K562 (cell line): Measurements from ENCODE around the gene PAN2. TPM values are rescaled to one million over a fixed set of nuclear protein-coding genes. Genes with fewer than 3 reads are reported as not detected.
A peak's percentile ranks its signal among the peaks of the same experiment; 100 is the strongest.

Source experiments
- ATAC-seq: fragments of 200-7000 bp; cut with Tn5 transposase; 3 replicates; pipeline ENCODE4 v1.9.1; 2020; ENCODE audit warnings: moderate library complexity
- BruUV-seq: library from RNA; stranded (reverse); fragments of 400-500 nt; replicated peaks from 2 replicates; lab custom pipeline; 2021; lab: Mats Ljungman, UMichigan
- CTCF ChIA-PET: fragments of 300-600 bp; formaldehyde crosslinking; extraction: SDS; loops from one replicate; lab custom pipeline; 2021; ENCODE audit warnings: low intra/inter-chr PET ratio; lab: Yijun Ruan, JAX
- POLR2A ChIA-PET: fragments of 300-600, 350-650 bp; sonication (Branson Sonifier 250); formaldehyde crosslinking; extraction: SDS; loops from one replicate; lab custom pipeline; 2021; ENCODE audit warnings: antibody characterized with exemption, inconsistent platforms; lab: Yijun Ruan, JAX
- DNase-seq, 4 experiments: peaks; one replicate each; pipeline versions ENCODE4 v3.0.0 to v3.0.0-alpha.2; 2011 to 2018; ENCODE audit warnings: low spot score in 3 of 4, mixed read lengths in 3 of 4; ENCODE audit errors: extremely low read depth in 1 of 4
- FAIRE-seq: peaks from 2 replicates; lab custom pipeline; 2011; peaks lifted over from hg19 to GRCh38; lab: Jason Lieb, UNC
- H2AFZ ChIP-seq: 2 replicates; pipeline ENCODE4 v1.6.0; 2011; ENCODE audit warnings: low read depth, low read length, control low read depth, inconsistent platforms
- H3K27ac ChIP-seq: fragments of 200-600 bp; 3 replicates; pipeline ENCODE4 v1.8.0; 2011; ENCODE audit warnings: low read depth, mild to moderate bottlenecking, control low read depth, inconsistent platforms, low read length, moderate library complexity, mixed read lengths; ENCODE audit errors: extremely low read depth
- H3K27me3 ChIP-seq, 2 experiments: fragments of 300-600 bp in 1 of 2; 2 replicates in 1 of 2; 3 replicates in 1 of 2; pipeline versions ENCODE4 v1.6.0 to v1.8.0; 2011; ENCODE audit warnings: inconsistent platforms in 2 of 2, low read length in 2 of 2, mild to moderate bottlenecking in 1 of 2, mixed read lengths in 1 of 2, moderate library complexity in 1 of 2; ENCODE audit not compliant: control insufficient read depth in 2 of 2, insufficient read depth in 2 of 2
- H3K36me3 ChIP-seq: fragments of 300-600 bp; 3 replicates; pipeline ENCODE4 v1.8.0; 2011; ENCODE audit warnings: mild to moderate bottlenecking, low read length, inconsistent platforms; ENCODE audit not compliant: control insufficient read depth, insufficient read depth
- H3K4me1 ChIP-seq, 2 experiments: fragments of 200-600 bp in 1 of 2; replicated peaks in 1 of 2; 2 replicates in 1 of 2; 3 replicates in 1 of 2; pipeline versions ENCODE4 v1.5.1 to v1.8.0; 2011; ENCODE audit warnings: inconsistent platforms in 2 of 2, low read length in 2 of 2, mild to moderate bottlenecking in 1 of 2, mixed read lengths in 1 of 2, moderate library complexity in 1 of 2; ENCODE audit not compliant: control insufficient read depth in 2 of 2, insufficient read depth in 2 of 2
- H3K4me2 ChIP-seq: 2 replicates; pipeline ENCODE4 v1.6.1; 2011; ENCODE audit warnings: low read length, control low read depth, inconsistent platforms, mixed read lengths; ENCODE audit not compliant: insufficient read depth
- H3K4me3 ChIP-seq: fragments of 200-600 bp; sonication (generic), shearing (Covaris generic); 2 replicates; pipeline ENCODE4 v1.5.1; 2016; ENCODE audit warnings: control low read depth, inconsistent platforms
- H3K79me2 ChIP-seq: fragments of 200-600 bp; 3 replicates; pipeline ENCODE4 v1.8.0; 2011; ENCODE audit warnings: low read length, inconsistent platforms; ENCODE audit not compliant: control insufficient read depth, insufficient read depth
- H3K9ac ChIP-seq, 2 experiments: 2 replicates each; pipeline versions ENCODE4 v1.6.0 to v1.6.1; 2011; ENCODE audit warnings: low read depth in 2 of 2, low read length in 2 of 2, control low read depth in 1 of 2, inconsistent platforms in 1 of 2, mild to moderate bottlenecking in 1 of 2, mixed read lengths in 1 of 2; ENCODE audit not compliant: insufficient read depth in 1 of 2
- H3K9me1 ChIP-seq: one replicate; pipeline ENCODE4 v1.6.0; 2011; ENCODE audit warnings: inconsistent platforms, mild to moderate bottlenecking, low read length, moderate library complexity; ENCODE audit not compliant: control insufficient read depth, insufficient read depth
- H3K9me3 ChIP-seq: replicated peaks from 2 replicates; pipeline ENCODE4 v1.5.1; 2011; ENCODE audit warnings: low read depth, low read length, inconsistent platforms; ENCODE audit not compliant: control insufficient read depth, insufficient read depth
- H4K20me1 ChIP-seq: replicated peaks from 2 replicates; pipeline ENCODE4 v1.6.1; 2011; ENCODE audit warnings: low read length, inconsistent platforms, mixed read lengths; ENCODE audit not compliant: control insufficient read depth, insufficient read depth
- HMBOX1 ChIP-seq: sonication (generic); IDR thresholded peaks from 2 replicates; pipeline ENCODE4 v1.6.1; 2016
- KLF16 ChIP-seq: IDR thresholded peaks from 2 replicates; pipeline ENCODE4 v1.6.1; 2016; ENCODE audit warnings: antibody characterized with exemption
- MEF2A ChIP-seq: IDR thresholded peaks from 2 replicates; pipeline ENCODE4 v1.6.1; 2011; ENCODE audit warnings: low read depth, mild to moderate bottlenecking, low read length, moderate library complexity; ENCODE audit not compliant: control insufficient read depth
- MYNN ChIP-seq, 2 experiments: sonication (generic); formaldehyde crosslinking in 1 of 2; IDR thresholded peaks; 2 replicates each; pipeline versions ENCODE4 v1.5.0 to v1.6.1; 2016 to 2020; ENCODE audit warnings: antibody characterized with exemption in 1 of 2, missing genetic modification reagents in 1 of 2
- NR1H2 ChIP-seq: sonication (generic); formaldehyde crosslinking; IDR thresholded peaks from 2 replicates; pipeline ENCODE4 v1.4.0; 2020; ENCODE audit warnings: mild to moderate bottlenecking, missing genetic modification reagents
- POLR2B ChIP-seq: fragments of 450-650 bp; IDR thresholded peaks from 2 replicates; pipeline ENCODE4 v1.6.1; 2018; ENCODE audit warnings: low read depth; ENCODE audit not compliant: partially characterized antibody
- RCOR1 ChIP-seq, 2 experiments: IDR thresholded peaks; 2 replicates each; pipeline ENCODE4 v1.6.1; 2012; ENCODE audit warnings: low read depth in 2 of 2, low read length in 2 of 2, borderline replicate concordance in 1 of 2, improper control_type of control experiment in 1 of 2
- REST ChIP-seq, 2 experiments: fragments of 450-650 bp; formaldehyde crosslinking in 1 of 2; IDR thresholded peaks; 2 replicates each; pipeline versions ENCODE4 v1.4.0 to v1.6.1; 2014 to 2020; ENCODE audit warnings: mild to moderate bottlenecking in 2 of 2, borderline replicate concordance in 1 of 2, low read depth in 1 of 2
- ZNF707 ChIP-seq: fragments of 250-450 bp; sonication (Bioruptor Pico); conservative IDR thresholded peaks from 2 replicates; pipeline ENCODE4 v1.8.0; 2022; ENCODE audit warnings: inconsistent platforms, mild to moderate bottlenecking, moderate library complexity
- WGBS: fragments of 100-300 bp; shearing (Covaris generic); methylation state at CpG from one replicate; pipeline ENCODE4 v1.1.6; 2016; ENCODE audit warnings: low coverage, mixed read lengths; ENCODE audit not compliant: insufficient coverage; ENCODE audit errors: missing lambda C conversion rate; 5-methylcytosine and 5-hydroxymethylcytosine counted together
- in situ Hi-C: fragments of 300-500 bp; cut with MboI; formaldehyde crosslinking; loops from 4 replicates; pipeline ENCODE4 v1.15.0; 2018; ENCODE audit warnings: inconsistent platforms, mixed read lengths
- intact Hi-C: fragments of 100-400 bp; cut with micrococcal nuclease; formaldehyde crosslinking; loops from 2 replicates; pipeline ENCODE4 v1.14.2; 2022
- polyA plus RNA-seq, 8 experiments: library from polyadenylated mRNA; depleted of rRNA in 4 of 8; stranded (reverse) in 5 of 8; unstranded in 3 of 8; fragments of >200 nt; fragmentation: Nextera tagmentation in 2 of 8; fragmentation: Illumina TruSeq in 1 of 8; extraction: Ambion mirVana in 2 of 8; extraction: Trizol in 1 of 8; gene quantifications; 2 replicates each; pipeline versions ENCODE4 v1.2.1 to v1.2.3, GENCODE V29; 2011 to 2014; ENCODE audit warnings: inconsistent platforms in 1 of 8, missing spikeins in 1 of 8
- total RNA-seq, 7 experiments: library from RNA; depleted of rRNA in 6 of 7; stranded (reverse); fragments of >200 nt in 6 of 7; fragmentation: Illumina TruSeq in 2 of 7; extraction: Trizol in 2 of 7; gene quantifications; 2 replicates each; pipeline versions ENCODE4 v1.2.1 to v1.2.3, GENCODE V29; 2011 to 2021; ENCODE audit warnings: low replicate concordance in 1 of 7

Gene PAN2
- total and polyA plus RNA-seq, 9 of the 15 experiments (the other 6 are each of a cell fraction or from before 2014, with no cell fraction given): 15.0 to 66.1 (median 25.9) TPM

DNA sequence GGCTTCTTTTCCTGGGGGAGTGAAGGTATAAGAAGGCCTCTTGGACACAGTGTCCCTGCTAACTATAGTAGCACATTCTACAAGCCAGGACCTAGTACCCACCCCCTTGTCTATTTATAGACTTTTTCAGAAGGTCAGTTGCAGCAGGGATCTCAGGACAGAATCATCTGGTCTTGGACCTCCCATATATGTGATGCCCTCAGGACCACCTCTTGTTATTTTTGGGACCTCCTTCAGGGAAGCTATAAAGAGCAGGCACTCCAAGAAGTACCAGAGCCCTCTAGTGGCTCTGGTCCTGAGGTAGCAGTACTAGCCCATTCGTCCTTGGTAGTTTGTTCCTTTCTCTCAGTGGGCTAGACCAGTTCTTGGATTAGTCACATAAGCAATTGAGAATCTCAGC lies 62.8 kb downstream of the PAN2 start:
- ChIA-PET CTCF (no interaction called here), POLR2A (interaction anchor here (0.6 to 2.9 kb wide), 8 partner anchors 8 to 144 kb away, joined by 3 to 13 read pairs (median 4); partner anchors contain the start of gene ANKRD52)
- Histone ChIP-seq H2AFZ (no peak overlapping the region), H3K79me2 (no peaks in the 10 kb centered on the region), H3K27me3 (no peaks in the 10 kb centered on the region), H3K9me3 (no peaks in the 10 kb centered on the region), H3K4me1 (peaks cover 6 to 17% of the 10 kb centered on the region in 2 experiments; a peak in 3 of 5 replicates), H3K4me2 (no peak overlapping the region), H3K9me1 (no peaks in the 10 kb centered on the region), H3K4me3 (no peak overlapping the region), H3K9ac (no peak overlapping the region), H3K27ac (no peak overlapping the region), H3K36me3 (peaks cover 67% of the 10 kb centered on the region), H4K20me1 (no peaks in the 10 kb centered on the region)
- DNase-seq: peak; percentile 34 to 58 (median 44)
- peak; percentile 78 for FAIRE-seq
- intact Hi-C loops: loop anchor here (2.0 kb wide), 1 partner anchor 78 kb away; no protein-coding TSS in a partner anchor
- in situ Hi-C loops: no loop called here
- 19% methylated on average over 1 of the region's 1 CpG for WGBS
- peak; percentile 64 for ATAC-seq
- BruUV-seq: no TSS peak
- TF ChIP-seq MEF2A: peak; percentile 58; the same call in 1 of the 2 replicates
- 0 out of 2 replicates have a peak, but pooled peaks have one; percentile 63 for TF ChIP-seq MYNN (IDR thresholded peaks at IDR 0.05)
- no peak for TF ChIP-seq MYNN (CRISPR knock-in tag; IDR thresholded peaks at IDR 0.05)
- 0 out of 4 replicates have a peak, but pooled peaks of 1 of the 2 experiments have one; percentile 11 for TF ChIP-seq RCOR1 (IDR thresholded peaks at IDR 0.05; ENCODE audit: borderline replicate concordance in 1 of 2, low read depth in 2 of 2, low read length in 2 of 2)
- no peak for TF ChIP-seq NR1H2 (CRISPR knock-in tag)
- no peak for TF ChIP-seq ZNF707
- peak; percentile 44; the same call in 1 of the 2 replicates for TF ChIP-seq REST (IDR thresholded peaks at IDR 0.05; ENCODE audit: borderline replicate concordance)
- TF ChIP-seq REST (CRISPR knock-in tag; IDR thresholded peaks at IDR 0.05; ENCODE audit: low read depth): no peak
- peak; percentile 11 for TF ChIP-seq POLR2B
- TF ChIP-seq KLF16: no peak
- peak; percentile 48; the same call in 1 of the 2 replicates for TF ChIP-seq HMBOX1
